K562 (cell line): ENCODE results near the gene LPGAT1. TPM values are rescaled to one million over a fixed set of nuclear protein-coding genes. Genes with fewer than 3 reads are reported as not detected.

Experiments used
- ATAC-seq: fragments of 200-7000 bp; cut with Tn5 transposase; 3 replicates; pipeline ENCODE4 v1.9.1; 2020; ENCODE audit warnings: moderate library complexity
- BruUV-seq: library from RNA; stranded (reverse); fragments of 400-500 nt; replicated peaks from 2 replicates; lab custom pipeline; 2021; lab: Mats Ljungman, UMichigan
- CTCF ChIA-PET: fragments of 300-600 bp; formaldehyde crosslinking; extraction: SDS; loops from one replicate; lab custom pipeline; 2021; ENCODE audit warnings: low intra/inter-chr PET ratio; lab: Yijun Ruan, JAX
- POLR2A ChIA-PET: fragments of 300-600, 350-650 bp; sonication (Branson Sonifier 250); formaldehyde crosslinking; extraction: SDS; loops from one replicate; lab custom pipeline; 2021; ENCODE audit warnings: antibody characterized with exemption, inconsistent platforms; lab: Yijun Ruan, JAX
- DNase-seq, 4 experiments: peaks; one replicate each; pipeline versions ENCODE4 v3.0.0 to v3.0.0-alpha.2; 2011 to 2018; ENCODE audit warnings: low spot score in 3 of 4, mixed read lengths in 3 of 4; ENCODE audit errors: extremely low read depth in 1 of 4
- FAIRE-seq: peaks from 2 replicates; lab custom pipeline; 2011; peaks lifted over from hg19 to GRCh38; lab: Jason Lieb, UNC
- H2AFZ ChIP-seq: 2 replicates; pipeline ENCODE4 v1.6.0; 2011; ENCODE audit warnings: low read depth, low read length, control low read depth, inconsistent platforms
- H3K27ac ChIP-seq: fragments of 200-600 bp; 3 replicates; pipeline ENCODE4 v1.8.0; 2011; ENCODE audit warnings: low read depth, mild to moderate bottlenecking, control low read depth, inconsistent platforms, low read length, moderate library complexity, mixed read lengths; ENCODE audit errors: extremely low read depth
- H3K27me3 ChIP-seq, 2 experiments: fragments of 300-600 bp in 1 of 2; 2 replicates in 1 of 2; 3 replicates in 1 of 2; pipeline versions ENCODE4 v1.6.0 to v1.8.0; 2011; ENCODE audit warnings: inconsistent platforms in 2 of 2, low read length in 2 of 2, mild to moderate bottlenecking in 1 of 2, mixed read lengths in 1 of 2, moderate library complexity in 1 of 2; ENCODE audit not compliant: control insufficient read depth in 2 of 2, insufficient read depth in 2 of 2
- H3K36me3 ChIP-seq: fragments of 300-600 bp; 3 replicates; pipeline ENCODE4 v1.8.0; 2011; ENCODE audit warnings: mild to moderate bottlenecking, low read length, inconsistent platforms; ENCODE audit not compliant: control insufficient read depth, insufficient read depth
- H3K4me1 ChIP-seq, 2 experiments: fragments of 200-600 bp in 1 of 2; replicated peaks in 1 of 2; 2 replicates in 1 of 2; 3 replicates in 1 of 2; pipeline versions ENCODE4 v1.5.1 to v1.8.0; 2011; ENCODE audit warnings: inconsistent platforms in 2 of 2, low read length in 2 of 2, mild to moderate bottlenecking in 1 of 2, mixed read lengths in 1 of 2, moderate library complexity in 1 of 2; ENCODE audit not compliant: control insufficient read depth in 2 of 2, insufficient read depth in 2 of 2
- H3K4me2 ChIP-seq: 2 replicates; pipeline ENCODE4 v1.6.1; 2011; ENCODE audit warnings: low read length, control low read depth, inconsistent platforms, mixed read lengths; ENCODE audit not compliant: insufficient read depth
- H3K4me3 ChIP-seq: fragments of 200-600 bp; sonication (generic), shearing (Covaris generic); 2 replicates; pipeline ENCODE4 v1.5.1; 2016; ENCODE audit warnings: control low read depth, inconsistent platforms
- H3K79me2 ChIP-seq: fragments of 200-600 bp; 3 replicates; pipeline ENCODE4 v1.8.0; 2011; ENCODE audit warnings: low read length, inconsistent platforms; ENCODE audit not compliant: control insufficient read depth, insufficient read depth
- H3K9ac ChIP-seq, 2 experiments: 2 replicates each; pipeline versions ENCODE4 v1.6.0 to v1.6.1; 2011; ENCODE audit warnings: low read depth in 2 of 2, low read length in 2 of 2, control low read depth in 1 of 2, inconsistent platforms in 1 of 2, mild to moderate bottlenecking in 1 of 2, mixed read lengths in 1 of 2; ENCODE audit not compliant: insufficient read depth in 1 of 2
- H3K9me1 ChIP-seq: one replicate; pipeline ENCODE4 v1.6.0; 2011; ENCODE audit warnings: inconsistent platforms, mild to moderate bottlenecking, low read length, moderate library complexity; ENCODE audit not compliant: control insufficient read depth, insufficient read depth
- H3K9me3 ChIP-seq: replicated peaks from 2 replicates; pipeline ENCODE4 v1.5.1; 2011; ENCODE audit warnings: low read depth, low read length, inconsistent platforms; ENCODE audit not compliant: control insufficient read depth, insufficient read depth
- H4K20me1 ChIP-seq: replicated peaks from 2 replicates; pipeline ENCODE4 v1.6.1; 2011; ENCODE audit warnings: low read length, inconsistent platforms, mixed read lengths; ENCODE audit not compliant: control insufficient read depth, insufficient read depth
- BRCA1 ChIP-seq, 2 experiments: fragments of 450-650 bp in 1 of 2; sonication (generic) in 1 of 2; formaldehyde crosslinking in 1 of 2; IDR thresholded peaks; 2 replicates each; pipeline versions ENCODE4 v1.5.0 to v1.6.1; 2017 to 2020; ENCODE audit warnings: mild to moderate bottlenecking in 1 of 2, missing genetic modification reagents in 1 of 2
- CSDE1 ChIP-seq, 2 experiments: fragments of 450-650 bp; IDR thresholded peaks; 2 replicates each; pipeline ENCODE4 v1.6.1; 2016; ENCODE audit warnings: mild to moderate bottlenecking in 1 of 2
- DLX4 ChIP-seq: fragments of 250-450 bp; sonication (Bioruptor Pico); IDR thresholded peaks from 2 replicates; pipeline ENCODE4 v1.6.1; 2021; ENCODE audit warnings: mild to moderate bottlenecking
- ELK1 ChIP-seq: sonication (generic); formaldehyde crosslinking; IDR thresholded peaks from 2 replicates; pipeline ENCODE4 v1.8.1; 2022; ENCODE audit warnings: missing genetic modification reagents
- FUS ChIP-seq: fragments of 200-400 bp; formaldehyde crosslinking; optimal IDR thresholded peaks from 2 replicates; pipeline ENCODE3; 2017; ENCODE audit warnings: low read depth, low read length
- GTF3C2 ChIP-seq: IDR thresholded peaks from 3 replicates; pipeline ENCODE4 v1.6.1; 2011; ENCODE audit warnings: borderline replicate concordance, mild to moderate bottlenecking, moderate library complexity; ENCODE audit not compliant: insufficient read length; ENCODE audit errors: extremely low read depth
- KDM1A ChIP-seq, 2 experiments: fragments of 450-650 bp; IDR thresholded peaks; 2 replicates each; pipeline ENCODE4 v1.6.1; 2016; ENCODE audit warnings: mild to moderate bottlenecking in 2 of 2
- L3MBTL2 ChIP-seq: fragments of 450-650 bp; IDR thresholded peaks from 2 replicates; pipeline ENCODE4 v1.6.1; 2016; ENCODE audit warnings: mild to moderate bottlenecking, moderate library complexity
- MTA3 ChIP-seq: fragments of 450-650 bp; formaldehyde crosslinking; IDR thresholded peaks from 2 replicates; pipeline ENCODE4 v1.6.1; 2017; ENCODE audit warnings: mild to moderate bottlenecking, borderline replicate concordance
- NRF1 ChIP-seq, 2 experiments: fragments of 450-650 bp; IDR thresholded peaks in 1 of 2; conservative IDR thresholded peaks in 1 of 2; 2 replicates each; pipeline ENCODE4 v1.6.1; 2014; ENCODE audit warnings: mild to moderate bottlenecking in 2 of 2
- RBM14 ChIP-seq: fragments of 200-400 bp; formaldehyde crosslinking; IDR thresholded peaks from 2 replicates; pipeline ENCODE4 v1.6.1; 2018; ENCODE audit warnings: low read depth, mild to moderate bottlenecking, low read length, moderate library complexity, borderline replicate concordance; ENCODE audit not compliant: insufficient read depth
- SAFB ChIP-seq: fragments of 200-400 bp; formaldehyde crosslinking; IDR thresholded peaks from 2 replicates; pipeline ENCODE4 v1.6.1; 2017; ENCODE audit warnings: low read depth, low read length, borderline replicate concordance
- STAT5B ChIP-seq: fragments of 250-450 bp; sonication (Bioruptor Pico); IDR thresholded peaks from 2 replicates; pipeline ENCODE4 v1.8.0; 2021; ENCODE audit warnings: mild to moderate bottlenecking, inconsistent platforms
- TEAD2 ChIP-seq: fragments of 450-650 bp; IDR thresholded peaks from 2 replicates; pipeline ENCODE4 v1.6.1; 2016; ENCODE audit warnings: missing genetic modification characterization, control low read depth, missing compliant biosample characterization
- ZNF764 ChIP-seq: fragments of 250-450 bp; sonication (Bioruptor Pico); IDR thresholded peaks from 2 replicates; pipeline ENCODE4 v1.4.0; 2020; ENCODE audit warnings: low read depth, mild to moderate bottlenecking, moderate library complexity
- ZNF79 ChIP-seq: fragments of 250-450 bp; sonication (Bioruptor Pico); IDR thresholded peaks from 2 replicates; pipeline ENCODE4 v1.4.0; 2020; ENCODE audit warnings: low read depth, mild to moderate bottlenecking, moderate library complexity
- WGBS: fragments of 100-300 bp; shearing (Covaris generic); methylation state at CpG from one replicate; pipeline ENCODE4 v1.1.6; 2016; ENCODE audit warnings: low coverage, mixed read lengths; ENCODE audit not compliant: insufficient coverage; ENCODE audit errors: missing lambda C conversion rate; 5-methylcytosine and 5-hydroxymethylcytosine counted together
- in situ Hi-C: fragments of 300-500 bp; cut with MboI; formaldehyde crosslinking; loops from 4 replicates; pipeline ENCODE4 v1.15.0; 2018; ENCODE audit warnings: inconsistent platforms, mixed read lengths
- intact Hi-C: fragments of 100-400 bp; cut with micrococcal nuclease; formaldehyde crosslinking; loops from 2 replicates; pipeline ENCODE4 v1.14.2; 2022
- polyA plus RNA-seq, 8 experiments: library from polyadenylated mRNA; depleted of rRNA in 4 of 8; stranded (reverse) in 5 of 8; unstranded in 3 of 8; fragments of >200 nt; fragmentation: Nextera tagmentation in 2 of 8; fragmentation: Illumina TruSeq in 1 of 8; extraction: Ambion mirVana in 2 of 8; extraction: Trizol in 1 of 8; gene quantifications; 2 replicates each; pipeline versions ENCODE4 v1.2.1 to v1.2.3, GENCODE V29; 2011 to 2014; ENCODE audit warnings: inconsistent platforms in 1 of 8, missing spikeins in 1 of 8
- total RNA-seq, 7 experiments: library from RNA; depleted of rRNA in 6 of 7; stranded (reverse); fragments of >200 nt in 6 of 7; fragmentation: Illumina TruSeq in 2 of 7; extraction: Trizol in 2 of 7; gene quantifications; 2 replicates each; pipeline versions ENCODE4 v1.2.1 to v1.2.3, GENCODE V29; 2011 to 2021; ENCODE audit warnings: low replicate concordance in 1 of 7

The LPGAT1 gene
- total and polyA plus RNA-seq, 9 of the 15 experiments (the other 6 are each of a cell fraction or from before 2014, with no cell fraction given): 5.7 to 31.4 (median 16.3) TPM

GRCh38 chr1:211839106-211839505 lies 8.5 kb upstream of the LPGAT1 start:
- peaks cover 0 to 5% of the 10 kb centered on the region in 2 experiments; a peak in 1 of 5 replicates for H3K27me3 ChIP-seq
- intact Hi-C loops: no loop called here
- H3K27ac ChIP-seq: no peak overlapping the region
- CTCF ChIA-PET: no interaction called here
- FAIRE-seq (no peak), ATAC-seq (no peak), DNase-seq (no peak)
- no peak overlapping the region for H3K4me2 ChIP-seq
- H3K9me1 ChIP-seq: no peaks in the 10 kb centered on the region
- no peaks in the 10 kb centered on the region for H3K9me3 ChIP-seq
- in situ Hi-C loops: no loop called here
- 5% methylated on average over 1 of the region's 1 CpG for WGBS
- H2AFZ ChIP-seq: no peak overlapping the region
- POLR2A ChIA-PET: interaction anchor here (0.8 kb wide), 1 partner anchor 140 kb away, joined by 3 read pairs; no protein-coding TSS in a partner anchor
- H3K36me3 ChIP-seq: no peaks in the 10 kb centered on the region
- TF ChIP-seq KDM1A (IDR thresholded peaks at IDR 0.05) (no peak), FUS (no peak), ZNF79 (CRISPR knock-in tag) (no peak), CSDE1 (IDR thresholded peaks at IDR 0.05) (no peak), MTA3 (no peak), STAT5B (CRISPR knock-in tag) (no peak), TEAD2 (tag) (no peak), RBM14 (no peak), SAFB (no peak), L3MBTL2 (no peak), ZNF764 (no peak), DLX4 (CRISPR knock-in tag) (no peak), ELK1 (CRISPR knock-in tag) (no peak), BRCA1 (IDR thresholded peaks at IDR 0.05) (no peak), BRCA1 (CRISPR knock-in tag; IDR thresholded peaks at IDR 0.05) (no peak), GTF3C2 (no peak), NRF1 (conservative IDR thresholded peaks at IDR 0.05 in 1 of 2, IDR thresholded peaks at IDR 0.05 in 1 of 2) (no peak)
- no TSS peak for BruUV-seq
- no peaks in the 10 kb centered on the region for H4K20me1 ChIP-seq
- no peaks in the 10 kb centered on the region for H3K79me2 ChIP-seq
- H3K4me3 ChIP-seq: no peak overlapping the region
- no peak overlapping the region for H3K9ac ChIP-seq
- peaks cover 0 to 6% of the 10 kb centered on the region in 2 experiments; a peak in 3 of 5 replicates for H3K4me1 ChIP-seq
